ENCODE data around the gene FGF1.

GRCh38 chr5:142692321-142692894, 6.5 kb upstream of the FGF1 start:
- TF ChIP-seq CTCF (IDR thresholded peaks at IDR 0.05) (no peak), POLR2AphosphoS5 (IDR thresholded peaks at IDR 0.05) (no peak)

Measured in stomach (tissue), 4 donors.